NK-92 (cell line): ENCODE results near the gene FAM89A.
"Not testable (repeated sequence)": the region's sequence is repeated elsewhere in the genome, so short reads cannot be mapped to it uniquely, and the experiment has no call there.

Experiments
- DNase-seq: peaks from one replicate; lab custom pipeline; 2025; ENCODE audit not compliant: unreplicated experiment; lab: John Stamatoyannopoulos, UW

The FAM89A gene

DNA sequence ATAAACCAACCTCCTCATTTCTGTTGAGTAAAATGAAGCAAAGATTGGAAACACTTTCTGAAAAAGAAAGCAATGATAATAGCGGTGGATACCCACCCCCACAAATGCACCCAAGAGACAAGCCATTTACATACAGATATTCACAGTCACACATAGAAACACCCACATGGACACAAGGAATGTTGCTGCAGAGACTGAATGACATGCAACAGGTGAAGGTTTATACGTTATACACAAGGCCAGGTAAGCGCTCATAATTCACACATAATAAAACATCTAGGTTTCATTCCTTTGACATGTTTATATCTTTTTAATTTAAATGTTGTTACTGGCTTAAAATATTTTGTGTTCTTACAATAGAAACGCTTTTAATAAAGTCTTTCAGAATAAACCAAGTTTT is 39.9 kb downstream of the FAM89A start:
- DNase-seq, result no peak

DNA sequence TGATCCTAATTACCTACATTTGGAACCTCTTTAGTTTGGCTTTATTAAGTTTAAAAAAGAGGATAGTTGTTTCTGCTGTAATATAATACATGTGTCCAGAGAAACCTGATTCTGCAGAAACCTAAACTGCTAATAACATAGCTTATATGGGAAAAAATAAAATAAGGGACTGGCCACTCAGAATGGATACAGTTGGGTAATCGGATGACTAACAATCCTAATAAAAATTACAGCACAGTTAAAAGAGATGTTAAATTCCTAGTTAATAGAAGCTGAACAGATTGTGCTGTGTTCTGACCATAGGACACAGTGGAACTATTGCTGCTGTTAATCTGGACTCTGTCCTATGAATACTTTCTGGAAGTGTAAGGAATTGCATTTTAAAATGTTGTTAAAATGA is 45.2 kb downstream of the FAM89A start:
- DNase-seq, result no peak

DNA sequence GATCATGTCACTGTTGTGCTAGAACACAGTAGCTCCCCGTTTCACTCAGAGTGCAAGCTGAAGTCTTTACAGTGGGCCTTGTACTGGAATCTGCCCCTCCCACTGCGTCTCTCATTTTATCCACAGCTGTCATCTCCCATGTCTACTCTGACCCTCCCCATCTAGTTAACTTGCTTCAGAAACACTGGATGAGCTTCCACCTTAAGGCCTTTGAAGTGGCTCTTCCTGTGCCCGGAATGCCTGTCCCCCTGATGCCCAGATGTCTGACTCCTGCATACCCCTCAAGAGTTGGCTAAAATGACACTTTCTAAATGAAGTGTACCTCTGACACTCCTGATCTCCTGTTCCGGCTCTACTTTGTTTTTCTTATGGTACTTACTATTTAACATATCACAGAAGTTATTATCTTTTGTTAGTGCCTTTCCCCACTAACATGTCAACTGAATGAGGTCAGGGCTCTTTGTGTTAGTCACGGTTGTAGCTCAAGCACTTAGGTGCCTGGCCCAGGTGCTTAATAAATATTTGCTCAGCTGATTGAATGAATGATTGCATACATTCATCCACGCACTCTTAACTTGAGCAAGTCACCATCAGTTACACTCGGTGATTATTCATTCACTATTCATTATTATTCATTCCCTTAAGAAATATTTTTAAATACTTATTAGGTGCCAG is 47.8 kb downstream of the FAM89A start:
- no peak for DNase-seq

DNA sequence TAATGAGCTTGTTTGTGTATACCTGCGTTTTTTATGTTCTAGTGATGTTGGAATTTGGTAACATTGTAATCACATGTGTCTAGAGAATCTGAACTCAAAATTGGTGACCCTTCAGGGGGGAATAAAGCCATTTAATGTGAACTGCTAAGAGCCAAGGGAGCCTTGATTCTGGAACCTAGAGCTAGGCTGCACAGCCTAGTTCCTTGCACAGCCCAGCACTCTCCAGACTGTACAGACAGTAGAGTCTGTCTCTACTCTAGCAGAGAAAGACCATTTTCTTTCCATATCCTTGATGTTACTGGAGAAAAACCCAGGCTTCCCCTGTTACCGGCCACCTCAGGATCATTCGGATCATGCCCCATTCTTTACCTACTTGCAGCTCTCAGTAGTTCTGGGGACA is 52.6 kb downstream of the FAM89A start:
- DNase-seq, result no peak

DNA sequence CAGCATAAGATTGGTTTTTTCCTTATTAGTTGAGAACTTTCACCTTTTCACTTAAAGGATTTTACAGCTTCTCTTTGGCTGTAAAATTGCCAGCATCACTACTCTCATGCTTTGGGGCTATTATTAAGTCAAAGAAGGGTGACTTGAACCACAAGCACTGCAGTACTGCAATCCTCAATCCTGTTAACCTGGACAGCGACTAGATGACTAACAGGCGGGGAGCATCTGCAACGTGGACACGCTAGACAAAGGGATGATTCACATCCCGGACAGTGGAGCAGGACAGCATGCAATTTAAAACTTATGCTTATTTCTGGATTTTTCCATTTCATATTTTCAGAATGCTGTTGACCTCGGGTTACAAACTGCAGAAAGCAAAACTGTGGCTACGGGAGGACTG is 53.1 kb downstream of the FAM89A start:
- DNase-seq, result no peak

DNA sequence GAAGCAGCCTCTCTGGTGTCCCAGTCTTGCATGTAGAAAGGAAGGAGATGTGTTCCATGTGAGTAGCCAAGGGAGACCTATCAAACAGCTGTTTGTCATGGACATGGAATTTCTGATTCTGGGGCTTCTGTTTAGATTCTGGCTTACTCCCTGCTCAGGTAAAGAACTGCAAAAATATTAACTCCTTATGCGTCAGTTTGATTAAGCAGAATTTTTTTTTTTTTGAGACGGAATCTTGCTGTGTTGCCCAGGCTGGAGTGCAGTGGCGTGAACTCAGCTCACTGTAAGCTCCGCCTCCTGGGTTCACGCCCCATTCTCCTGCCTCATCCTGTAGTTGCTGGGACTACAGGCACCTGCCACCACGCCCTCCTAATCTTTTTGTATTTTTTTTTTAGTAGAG is 54.3 kb downstream of the FAM89A start:
- no peak for DNase-seq

DNA sequence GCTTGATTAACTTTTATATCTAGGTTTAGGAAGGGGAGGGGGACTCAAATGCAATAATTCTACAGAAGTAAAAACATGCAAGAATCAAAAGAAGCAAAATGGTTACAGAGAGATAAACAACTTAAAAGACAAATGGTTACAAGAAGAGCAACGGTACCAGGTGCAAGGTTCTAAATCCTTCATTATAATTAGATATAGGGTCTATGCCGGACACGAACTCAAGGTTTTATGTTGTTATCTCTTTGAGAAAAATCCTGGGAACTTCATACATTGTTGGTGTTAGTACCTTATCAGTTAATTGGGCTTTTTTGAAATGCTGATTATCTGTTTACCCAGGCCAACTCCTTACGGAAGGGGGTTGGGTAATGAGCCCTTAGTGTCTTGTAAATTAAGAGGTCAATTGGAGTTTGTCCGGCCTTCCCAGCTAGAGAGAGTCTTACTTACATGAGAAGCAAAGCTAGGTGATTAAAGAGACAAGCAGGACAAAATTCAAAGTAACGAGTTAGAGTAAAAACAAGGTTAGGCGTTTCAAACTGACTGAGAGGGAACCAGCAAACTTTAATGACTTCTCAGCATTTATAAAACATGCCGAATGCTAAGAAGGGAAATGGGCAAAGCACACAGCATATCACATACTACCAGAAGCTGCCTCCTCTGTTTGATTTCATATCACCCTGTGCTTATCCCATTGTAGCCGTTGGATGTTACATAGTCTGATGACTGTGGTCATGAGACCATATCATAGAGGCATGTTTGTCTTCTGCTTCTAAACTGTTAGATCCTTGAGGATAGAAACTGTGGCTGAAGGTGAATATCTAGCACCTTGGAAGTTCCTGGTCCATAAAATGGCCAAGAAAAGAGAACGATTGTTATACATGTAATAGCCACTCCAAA is 55.2 kb downstream of the FAM89A start:
- DNase-seq, result not testable (repeated sequence)

DNA sequence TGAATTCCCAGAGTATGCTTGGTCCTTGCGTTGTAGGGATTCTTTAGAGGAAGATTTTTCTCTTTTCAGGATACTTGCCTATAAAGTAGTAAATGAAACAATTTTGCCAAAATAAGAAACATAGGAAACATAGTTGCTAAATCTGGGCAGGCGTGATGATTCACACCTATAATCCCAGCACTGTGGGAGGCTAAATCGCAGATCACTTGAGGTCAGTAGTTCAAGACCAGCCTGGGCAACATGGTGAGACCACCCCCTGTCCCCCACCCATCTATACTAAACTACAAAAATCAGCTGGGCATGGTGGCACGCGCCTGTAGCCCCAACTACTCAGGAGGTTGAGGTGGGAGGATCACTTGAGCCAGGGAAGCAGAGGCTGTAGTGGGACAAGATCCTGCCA is 56.2 kb downstream of the FAM89A start:
- DNase-seq, result no peak

DNA sequence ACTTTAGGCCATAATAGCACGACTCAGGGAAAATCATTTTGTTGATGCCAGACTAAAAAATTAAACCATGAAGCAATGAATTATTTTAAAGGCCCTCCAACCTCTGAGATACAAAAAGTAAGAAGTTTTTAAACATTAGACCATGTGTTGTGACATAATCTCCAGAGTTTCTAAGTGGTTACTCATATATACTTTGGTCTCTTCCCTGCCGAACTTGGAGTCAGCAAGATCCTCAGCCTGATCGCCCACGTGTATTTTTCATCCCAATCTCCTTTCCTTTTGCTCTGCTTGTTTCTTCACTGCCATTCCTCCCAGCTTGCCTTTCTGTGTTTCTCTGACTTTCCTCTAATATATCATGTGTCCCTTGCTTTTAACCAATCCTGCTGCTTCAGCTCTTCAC is 57.4 kb downstream of the FAM89A start:
- DNase-seq, result no peak

DNA sequence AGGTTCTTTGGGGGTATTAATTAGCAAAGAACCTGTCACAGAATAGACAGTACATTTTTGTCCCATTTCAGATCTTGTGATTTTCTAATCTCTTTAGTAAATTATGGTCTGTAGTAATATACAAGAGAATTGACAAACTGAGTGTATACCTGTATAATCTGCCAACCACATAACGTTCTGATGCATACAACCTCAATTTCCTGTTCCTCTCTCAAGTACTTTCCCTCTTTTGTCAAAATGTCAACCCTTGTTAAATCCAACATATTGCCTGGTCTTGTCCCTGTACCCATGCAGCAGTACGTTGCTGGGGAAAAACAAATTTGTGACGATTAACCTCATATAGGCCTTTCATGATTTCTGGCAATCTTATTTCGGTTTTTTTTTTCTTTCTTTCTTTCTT is 60.1 kb downstream of the FAM89A start:
- DNase-seq, result no peak

DNA sequence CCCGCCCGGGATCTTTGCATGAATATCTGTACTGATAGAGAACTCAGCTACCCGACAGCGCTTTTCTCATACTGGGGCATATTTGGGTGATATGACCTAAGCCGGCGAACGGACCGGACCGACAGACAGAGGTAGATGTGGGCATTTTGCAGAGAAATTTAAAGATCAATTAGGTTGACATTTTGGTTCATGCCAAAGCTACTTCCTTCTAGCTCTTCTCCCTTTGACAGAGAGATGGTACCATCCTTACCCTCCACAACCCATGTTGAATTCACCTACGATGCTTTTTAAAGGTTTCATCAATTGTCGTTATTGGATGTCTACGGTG is 60.7 kb downstream of the FAM89A start:
- DNase-seq, result no peak

DNA sequence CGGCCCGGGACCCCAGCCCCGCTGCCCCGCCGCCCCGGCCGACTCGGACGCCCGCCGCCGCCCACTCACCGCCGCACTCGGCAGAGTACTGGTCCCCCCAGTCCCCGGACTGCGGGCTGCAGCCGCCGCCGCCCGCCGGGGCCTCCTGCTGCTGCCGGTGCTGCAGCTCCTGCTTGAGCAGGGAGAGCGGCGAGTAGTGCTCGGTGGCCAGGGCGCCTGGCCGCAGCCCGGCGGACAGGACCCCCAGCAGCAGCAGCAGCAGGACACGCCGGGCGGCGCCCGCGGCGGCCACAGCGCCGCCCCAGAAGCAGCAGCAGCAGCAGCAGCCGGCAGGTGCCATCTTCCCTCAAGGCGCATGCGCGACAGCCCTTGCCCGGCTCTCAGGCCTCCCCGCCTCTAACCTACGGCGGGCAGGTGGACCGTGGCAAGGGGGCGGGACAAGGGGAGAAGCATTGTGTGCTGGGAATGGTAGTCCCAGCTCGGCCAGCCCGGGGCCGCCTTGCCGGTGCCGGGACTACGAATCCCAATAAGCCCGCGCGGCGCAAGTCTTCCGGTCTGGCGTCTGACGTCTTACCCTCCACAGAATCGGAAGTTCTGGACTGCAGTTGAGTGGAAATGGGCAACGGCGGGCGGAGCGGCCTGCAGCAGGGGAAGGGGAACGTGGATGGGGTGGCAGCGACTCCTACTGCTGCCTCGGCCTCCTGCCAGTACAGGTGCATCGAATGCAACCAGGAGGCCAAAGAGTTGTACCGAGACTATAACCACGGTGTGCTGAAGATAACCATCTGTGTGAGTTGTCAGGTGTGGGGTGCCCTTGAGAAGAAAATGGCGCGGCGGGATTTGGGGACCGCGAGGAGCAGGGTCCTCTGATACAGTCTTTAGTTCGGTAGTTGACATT is 61.3 kb downstream of the FAM89A start, which contains the start of the genes ARV1 and TTC13:
Gene ARV1, plus strand, starts transcription at position 604 of the 898 bp plus-strand sequence. Its CDS starts 12 bp downstream, at position 616.
Gene TTC13, minus strand, starts transcription at position 371 of the 898 bp plus-strand sequence. Its CDS starts 31 bp downstream, at position 340.
- DNase-seq, result peak; percentile 76

DNA sequence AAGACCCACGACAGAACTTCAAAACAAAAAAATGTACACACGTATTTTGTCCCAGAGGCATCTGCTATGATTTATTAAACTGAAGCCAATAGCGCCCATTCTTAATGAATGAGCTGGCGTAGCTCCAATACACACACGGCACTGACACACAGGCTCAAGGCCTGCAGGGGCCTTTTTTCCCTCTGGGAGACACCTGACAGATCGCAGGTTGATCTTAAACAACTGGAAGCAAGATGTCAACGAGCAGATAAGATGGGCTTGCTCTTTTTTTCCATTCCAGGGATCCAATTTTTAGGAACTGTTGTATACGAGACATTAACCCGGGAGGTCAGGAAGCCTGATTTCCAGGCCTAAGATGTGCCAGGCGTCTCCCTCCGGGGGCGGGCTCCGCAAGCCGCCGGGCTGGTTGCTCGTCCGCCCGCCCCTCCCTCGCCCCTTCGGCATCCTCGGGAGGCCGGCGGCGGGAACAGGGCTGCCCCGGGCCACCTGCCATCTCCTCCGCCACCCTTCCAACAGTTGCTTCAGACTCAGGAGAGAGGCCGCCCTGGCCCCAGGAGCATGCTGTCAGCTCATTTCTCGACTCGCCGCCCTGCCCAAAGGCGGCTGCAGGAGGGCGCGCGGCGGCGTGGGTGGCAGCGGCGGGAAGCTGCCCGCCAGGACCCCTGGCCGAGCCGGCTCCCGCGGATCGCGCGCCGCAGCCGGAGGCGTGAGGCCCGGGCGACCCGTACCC is 62.1 kb downstream of the FAM89A start:
- no peak for DNase-seq

DNA sequence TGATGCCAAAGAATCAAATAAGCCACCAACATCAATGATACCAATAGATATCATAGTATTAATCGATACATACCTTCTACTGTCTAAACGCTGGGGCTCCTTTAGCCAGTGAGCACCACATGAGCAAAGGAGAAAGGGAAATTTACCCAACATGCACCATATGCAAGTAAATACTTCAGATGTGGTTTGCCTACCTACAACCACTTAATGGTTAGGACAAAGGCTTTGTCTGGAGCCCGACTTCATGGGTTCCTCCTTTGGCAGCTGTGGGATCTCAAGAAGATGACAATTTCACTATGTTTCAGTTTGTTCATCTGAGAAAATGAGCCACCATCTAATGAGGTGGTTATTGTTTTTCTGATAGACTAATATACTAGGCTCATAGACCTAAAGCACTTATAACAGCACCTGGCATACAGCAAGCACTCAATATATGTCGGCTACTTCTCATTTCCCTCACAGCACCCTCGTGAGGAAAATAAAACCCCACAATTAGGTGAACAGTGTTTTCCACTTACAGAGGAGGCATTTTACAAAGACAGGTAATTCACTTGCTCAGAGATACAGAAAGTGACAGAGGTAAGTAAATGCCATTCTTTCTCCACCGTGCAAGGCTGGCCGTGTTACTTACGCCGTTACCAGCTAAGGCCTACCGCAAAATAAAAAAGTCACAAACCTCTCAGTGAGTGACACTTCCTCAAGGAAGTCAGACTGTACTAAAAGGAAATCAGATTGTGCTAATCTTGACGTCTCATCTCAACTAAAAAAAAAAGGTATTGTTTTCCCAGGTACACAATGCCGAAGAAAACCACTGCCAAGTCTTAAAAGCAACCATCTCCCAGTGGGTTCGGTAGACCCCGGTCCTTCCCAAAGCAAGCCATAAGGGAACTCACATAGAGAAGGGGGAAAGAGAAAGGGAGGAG is 63.0 kb downstream of the FAM89A start:
- DNase-seq, result no peak

DNA sequence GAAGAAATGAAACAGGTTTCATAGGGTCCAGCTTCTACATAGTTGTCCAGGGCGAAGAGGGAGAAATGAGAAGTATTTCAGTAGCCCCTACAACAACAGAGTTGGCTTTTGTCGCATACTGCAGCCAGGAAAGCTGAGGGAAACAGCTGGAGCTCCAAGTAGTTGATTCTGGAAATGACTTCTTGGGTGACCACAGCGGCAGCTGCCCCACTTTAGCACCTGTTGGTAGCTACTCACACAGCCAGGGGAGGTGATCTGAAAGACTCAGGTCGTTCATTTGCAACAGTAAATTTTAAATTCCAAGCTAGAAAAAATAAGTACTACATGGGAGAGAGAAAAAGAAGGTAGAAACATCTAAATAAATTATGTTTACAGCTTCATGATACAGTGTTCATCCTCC is 63.7 kb downstream of the FAM89A start:
- DNase-seq, result no peak

DNA sequence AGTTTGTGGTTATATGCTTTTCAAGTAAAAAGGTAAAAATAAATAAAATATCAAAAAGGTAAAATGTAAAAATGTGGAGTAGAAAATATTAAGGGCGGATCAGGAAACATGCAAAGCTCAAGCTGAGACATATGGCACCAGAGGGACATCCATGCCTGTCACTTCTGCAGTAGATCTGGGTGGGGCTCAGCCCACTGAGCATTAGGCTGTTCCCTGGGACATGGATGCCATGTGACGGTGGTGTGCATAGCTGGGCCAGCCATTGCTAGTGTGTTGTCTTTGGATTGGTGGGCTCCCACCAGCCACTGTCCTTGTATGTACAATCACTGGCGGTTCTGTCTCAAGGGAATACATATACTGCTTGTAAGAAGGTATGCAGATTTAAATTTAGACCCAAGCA is 64.4 kb downstream of the FAM89A start:
- no peak for DNase-seq

DNA sequence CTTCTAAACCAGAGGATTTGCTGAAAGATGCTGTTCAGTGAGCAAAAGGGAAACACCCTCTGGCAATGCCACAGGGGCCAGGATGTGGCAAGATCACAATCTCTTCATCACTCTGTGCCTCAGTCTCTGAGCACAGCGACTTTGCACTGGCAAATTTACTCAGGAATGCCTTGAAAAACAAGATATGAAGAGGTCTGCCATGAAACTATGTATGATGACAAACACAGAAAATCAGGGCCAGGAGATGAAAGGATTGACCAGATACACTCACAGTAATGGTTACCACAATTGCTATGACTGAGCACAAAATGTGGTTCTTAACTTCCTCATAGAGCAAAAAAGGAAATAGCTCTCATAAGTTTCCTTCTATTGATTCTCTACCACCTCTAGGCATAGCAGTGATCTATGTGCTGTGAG is 67.2 kb downstream of the FAM89A start:
- DNase-seq, result no peak

DNA sequence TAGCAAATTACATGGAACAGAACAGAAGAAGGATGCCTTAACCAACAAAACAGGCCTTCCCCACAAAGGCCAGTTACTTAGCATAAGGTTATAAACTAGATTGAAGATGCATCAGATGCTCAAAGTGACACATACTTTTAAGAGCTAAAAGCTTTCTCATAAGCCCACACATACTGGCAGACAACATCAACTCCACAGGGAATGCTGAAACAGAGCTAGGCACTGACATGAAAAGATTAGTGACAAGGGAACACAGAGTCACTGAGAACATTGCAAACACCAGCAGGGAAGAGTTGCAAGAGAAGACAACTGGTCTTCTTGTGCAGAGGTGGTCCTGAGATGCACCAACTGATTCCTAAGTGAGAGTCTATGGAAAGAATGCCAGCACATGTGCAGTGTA is 68.3 kb downstream of the FAM89A start:
- no peak for DNase-seq

DNA sequence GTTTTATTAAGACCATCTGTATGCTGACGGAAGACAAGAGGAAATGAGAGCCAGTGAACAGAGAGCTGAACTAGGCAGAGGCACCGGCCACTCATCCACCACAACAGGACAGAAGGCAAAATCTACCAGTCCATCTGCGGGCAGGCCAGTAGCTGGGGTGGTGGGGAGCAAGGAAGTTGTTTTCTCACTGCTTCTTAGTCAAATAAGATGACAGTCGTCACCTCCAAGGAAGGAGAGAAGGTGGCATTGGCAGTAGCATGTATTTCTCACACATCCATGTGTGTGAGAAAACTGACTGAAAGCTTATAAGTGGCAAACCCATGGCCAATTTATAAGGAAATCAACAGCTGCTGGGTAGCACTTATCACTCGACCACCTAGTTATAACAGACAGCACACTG is 69.6 kb downstream of the FAM89A start:
- DNase-seq, result no peak
